Measurements from ENCODE around the gene TLNRD1. TPM values are rescaled to one million over a fixed set of nuclear protein-coding genes. Genes with fewer than 3 reads are reported as not detected.
A peak's percentile ranks its signal among the peaks of the same experiment; 100 is the strongest.

Gene TLNRD1
- total RNA-seq, 2 donors from 2014 or later = 19.3 to 25.4 TPM

DNA sequence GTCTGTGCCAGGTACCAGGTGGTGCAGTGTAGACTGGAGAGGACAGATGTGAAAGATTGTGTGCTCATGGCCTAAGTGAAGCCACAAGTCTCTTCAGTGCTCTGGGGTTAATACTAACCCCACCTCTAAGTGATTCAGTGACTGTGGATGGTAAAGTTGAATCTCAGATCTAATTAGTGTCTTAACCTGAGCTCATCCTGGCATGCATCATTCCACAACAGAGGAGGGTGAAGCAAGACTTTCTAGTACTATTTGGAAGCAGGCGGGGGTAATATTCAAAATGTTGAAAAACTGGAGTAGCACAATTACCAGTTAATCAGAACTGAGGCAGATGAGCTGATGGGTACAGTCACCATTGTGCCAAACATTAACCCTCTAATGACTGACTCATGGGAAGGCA, 8.3 kb upstream of the TLNRD1 start:
- Histone ChIP-seq H3K36me3 (no peaks in the 10 kb centered on the region), H3K27ac (no peak overlapping the region), H3K4me3 (no peak overlapping the region), H3K4me1 (replicated peaks) (no peaks in the 10 kb centered on the region), H3K27me3 (replicated peaks; ENCODE audit: insufficient read depth) (no peaks in the 10 kb centered on the region), H3K9me3 (no peaks in the 10 kb centered on the region)
- TF ChIP-seq POLR2AphosphoS5 (IDR thresholded peaks at IDR 0.05) (no peak), POLR2A (IDR thresholded peaks at IDR 0.05) (no peak), CTCF (IDR thresholded peaks at IDR 0.05) (no peak)
- DNase-seq (ENCODE audit: low spot score) = no peak
- 96% methylated on average over 1 of the region's 1 CpG for WGBS
- intact Hi-C loops (cut with DNase I) = loop anchor here (10.0 kb wide), 1 partner anchor 298 kb away; the partner anchor contains the start of gene ABHD17C

DNA sequence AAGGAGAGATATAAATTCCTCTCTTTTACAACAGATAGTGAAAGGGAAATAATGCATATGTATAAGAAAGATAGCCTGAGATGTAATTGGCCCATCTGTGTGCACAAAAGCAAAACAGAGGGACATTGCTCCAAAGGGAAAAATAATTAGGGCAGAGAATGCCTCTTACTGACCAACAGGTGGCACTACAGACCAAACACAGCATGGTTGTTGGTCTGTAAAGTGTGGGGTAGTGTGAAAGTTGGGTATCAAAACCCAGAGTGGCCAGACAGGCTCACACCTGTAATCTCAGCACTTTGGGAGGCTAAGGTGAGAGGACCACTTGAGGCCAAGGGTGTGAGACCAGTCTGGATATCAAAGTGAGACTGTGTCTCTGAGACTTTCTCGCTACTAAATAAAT, 4.5 kb upstream of the TLNRD1 start:
- intact Hi-C loops (cut with DNase I) = loop anchor here (10.0 kb wide), 1 partner anchor 301 kb away; the partner anchor contains the start of gene ABHD17C
- no peak for DNase-seq (ENCODE audit: low spot score)
- no peak overlapping the region for H3K27ac ChIP-seq
- TF ChIP-seq CTCF (IDR thresholded peaks at IDR 0.05) (peak in 3 of 4 experiments; percentile 14 to 32 (median 28)), POLR2AphosphoS5 (IDR thresholded peaks at IDR 0.05) (no peak), POLR2A (IDR thresholded peaks at IDR 0.05) (no peak)
- H3K4me3 ChIP-seq = no peak overlapping the region
- H3K36me3 ChIP-seq = no peaks in the 10 kb centered on the region
- no peaks in the 10 kb centered on the region for H3K27me3 ChIP-seq (replicated peaks; ENCODE audit: insufficient read depth)
- H3K4me1 ChIP-seq (replicated peaks) = no peaks in the 10 kb centered on the region
- no peaks in the 10 kb centered on the region for H3K9me3 ChIP-seq
- 97% methylated on average over 1 of the region's 1 CpG for WGBS

- intact Hi-C loops (cut with DNase I) = loop anchor here (10.0 kb wide), 1 partner anchor 303 kb away; the partner anchor contains the start of gene ABHD17C
- Histone ChIP-seq H3K4me3 (no peak overlapping the region), H3K27me3 (replicated peaks; ENCODE audit: insufficient read depth) (no peaks in the 10 kb centered on the region), H3K36me3 (no peaks in the 10 kb centered on the region), H3K27ac (no peak overlapping the region), H3K9me3 (no peaks in the 10 kb centered on the region), H3K4me1 (replicated peaks) (peaks cover 3% of the 10 kb centered on the region)
- TF ChIP-seq CTCF (IDR thresholded peaks at IDR 0.05) (no peak), POLR2AphosphoS5 (IDR thresholded peaks at IDR 0.05) (no peak), POLR2A (IDR thresholded peaks at IDR 0.05) (no peak)
- DNase-seq (ENCODE audit: low spot score) = no peak
- WGBS = 100% methylated on average over 1 of the region's 1 CpG
Measured at GRCh38 chr15:80997692-80998091, 3.0 kb upstream of the TLNRD1 start.

GRCh38 chr15:80998251-80998650, 2.5 kb upstream of the TLNRD1 start:
- 92% methylated on average over 1 of the region's 1 CpG for WGBS
- no peak for DNase-seq (ENCODE audit: low spot score)
- TF ChIP-seq POLR2AphosphoS5 (IDR thresholded peaks at IDR 0.05) (no peak), POLR2A (IDR thresholded peaks at IDR 0.05) (no peak), CTCF (IDR thresholded peaks at IDR 0.05) (no peak)
- H3K27me3 ChIP-seq (replicated peaks; ENCODE audit: insufficient read depth) = no peaks in the 10 kb centered on the region
- peaks cover 3% of the 10 kb centered on the region for H3K4me1 ChIP-seq (replicated peaks)
- intact Hi-C loops (cut with DNase I) = loop anchor here (10.0 kb wide), 1 partner anchor 303 kb away; the partner anchor contains the start of gene ABHD17C
- no peak overlapping the region for H3K27ac ChIP-seq
- no peaks in the 10 kb centered on the region for H3K9me3 ChIP-seq
- no peaks in the 10 kb centered on the region for H3K36me3 ChIP-seq
- no peak overlapping the region for H3K4me3 ChIP-seq

- intact Hi-C loops (cut with DNase I) = loop anchor here (10.0 kb wide), 1 partner anchor 305 kb away; the partner anchor contains the start of gene ABHD17C
- Histone ChIP-seq H3K27ac (peak overlapping the region; percentile 95 to 98), H3K4me3 (peak overlapping the region; percentile 90 to 96), H3K4me1 (replicated peaks) (peaks cover 3% of the 10 kb centered on the region), H3K27me3 (replicated peaks; ENCODE audit: insufficient read depth) (no peaks in the 10 kb centered on the region), H3K9me3 (no peaks in the 10 kb centered on the region), H3K36me3 (no peaks in the 10 kb centered on the region)
- TF ChIP-seq POLR2A (IDR thresholded peaks at IDR 0.05) (no peak), CTCF (IDR thresholded peaks at IDR 0.05) (no peak), POLR2AphosphoS5 (IDR thresholded peaks at IDR 0.05) (no peak)
- 59% methylated on average over 13 of the region's 13 CpGs for WGBS
- peak; percentile 22 for DNase-seq (ENCODE audit: low spot score)
Measured at GRCh38 chr15:80999623-81000036, 1.1 kb upstream of the TLNRD1 start.
